Gastrocnemius medialis (tissue), 4 donors: ENCODE measurements around the gene APBA3.

ENCODE experiments used
- CTCF ChIP-seq, 5 experiments: fragments of 450-650 bp in 3 of 5; fragments of 200-600 bp in 2 of 5; sonication (generic) in 2 of 5; IDR thresholded peaks in 4 of 5; conservative IDR thresholded peaks in 1 of 5; 1 replicate in 4 of 5; 2 replicates in 1 of 5; pipeline ENCODE4 v1.5.1; 2016 to 2019; ENCODE audit warnings: antibody characterized with exemption in 5 of 5, mild to moderate bottlenecking in 3 of 5, moderate library complexity in 3 of 5
- POLR2A ChIP-seq, 2 donors: fragments of 450-650 bp; IDR thresholded peaks; one replicate each; pipeline ENCODE4 v1.6.1; 2017; ENCODE audit warnings: antibody characterized with exemption in 2 of 2, mild to moderate bottlenecking in 2 of 2, moderate library complexity in 2 of 2

- TF ChIP-seq CTCF (IDR thresholded peaks at IDR 0.05 in 4 of 5, conservative IDR thresholded peaks at IDR 0.05 in 1 of 5) (no peak), POLR2A (IDR thresholded peaks at IDR 0.05) (no peak)
Observed at GRCh38 chr19:3788996-3789778, 27.7 kb upstream of the APBA3 start.
